Cardiac septum (tissue), 1 donor: Measurements from ENCODE around the gene AMPH. TPM values are rescaled to one million over a fixed set of nuclear protein-coding genes. Genes with fewer than 3 reads are reported as not detected.

Source experiments
- DNase-seq: peaks from one replicate; pipeline ENCODE4 v3.0.0-alpha.2; 2020; ENCODE audit warnings: low spot score
- intact Hi-C: fragments of 100-400 bp; cut with DNase I; formaldehyde crosslinking; loops from one replicate; pipeline ENCODE4 v1.14.0; 2022
- long read RNA-seq: library from polyadenylated mRNA; unstranded; transcript quantifications from one replicate; pipeline ENCODE4 v2.0.0, GENCODE V29; 2021
- total RNA-seq: library from RNA; stranded (reverse); fragmentation: NEBNext Ultra II Directional; extraction: Animal tissue kit (Norgen Biotek cat#: 25700); gene quantifications from one replicate; pipeline ENCODE4 v1.2.1, GENCODE V29; 2021
- donor health status: DM: no; HTN: no; CAD: no.

AMPH gene
- 6.7 TPM for total RNA-seq
- long read RNA-seq, partial matches to known transcripts: 1 of 7 reads
- long read RNA-seq, other reads (novel, unspliced or antisense): 2 of 7 reads

DNA sequence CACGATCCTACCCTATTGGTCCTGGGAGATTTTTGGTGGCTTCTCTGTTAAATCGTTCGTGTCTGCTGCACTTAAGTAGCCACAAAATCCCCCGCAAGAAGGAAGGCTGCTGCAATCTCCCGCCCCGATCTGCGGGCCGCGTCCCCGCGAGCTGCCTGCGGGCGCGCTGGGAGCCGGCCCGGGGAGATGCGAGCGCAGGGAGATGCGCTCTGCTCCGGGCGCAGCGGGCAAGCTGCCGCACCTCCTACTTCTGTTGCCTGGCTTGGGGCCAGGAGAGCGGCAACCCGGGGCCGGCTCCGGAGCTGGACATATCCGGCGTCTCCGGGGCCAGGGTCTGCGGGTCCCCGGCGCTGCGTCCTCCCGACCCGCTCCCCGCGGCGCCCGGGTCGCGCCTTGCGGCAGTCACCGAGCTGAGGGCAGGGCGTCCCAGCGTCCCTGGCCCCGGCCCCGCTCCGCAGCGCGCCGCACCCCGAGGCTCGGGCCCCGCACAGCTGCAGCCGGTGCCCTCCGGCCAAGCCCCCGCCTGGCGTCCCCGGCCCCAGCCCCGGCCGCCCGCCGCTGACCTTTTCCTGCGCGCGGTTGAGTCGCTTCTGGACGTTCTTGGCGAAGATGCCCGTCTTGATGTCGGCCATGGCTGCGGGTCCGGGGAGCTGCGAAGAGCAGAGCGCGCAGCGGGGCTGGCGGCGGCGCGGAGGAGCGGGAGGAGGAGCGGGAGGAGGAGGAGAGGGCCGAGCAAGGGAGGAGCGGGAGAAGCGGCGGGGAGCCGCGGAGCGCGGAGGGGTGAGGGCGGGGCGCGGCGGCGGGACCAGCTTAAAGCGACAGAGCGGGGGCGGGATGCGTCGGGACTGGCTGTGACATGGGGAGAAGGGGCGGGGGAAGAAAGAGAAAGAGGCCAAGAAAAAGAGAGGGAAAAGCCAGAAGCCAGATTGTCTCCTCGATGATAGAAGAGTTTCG is at the start of gene AMPH:
TSS of gene AMPH (minus strand) at position 654 of the 954 bp plus-strand sequence. CDS start at position 632, 22 bp downstream.
- intact Hi-C loops: no loop called here

DNA sequence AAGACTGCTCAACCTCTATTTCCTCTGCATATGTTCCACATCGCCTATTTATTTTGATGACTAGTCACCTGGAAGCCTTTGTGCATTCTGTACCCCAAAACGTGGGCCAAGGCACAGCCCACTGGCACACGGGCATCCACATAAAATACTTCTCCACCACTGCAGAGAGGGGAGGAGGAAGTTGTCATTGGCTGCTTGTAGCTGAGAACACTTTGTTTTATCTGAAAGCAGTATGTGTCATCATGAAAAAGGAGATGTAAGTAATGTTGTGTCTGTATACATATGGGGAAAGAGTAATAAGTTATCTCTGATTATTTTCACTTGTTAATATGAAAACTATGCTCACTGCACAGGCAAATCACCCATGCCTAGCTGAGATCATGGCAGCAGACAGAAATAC is 48.2 kb upstream of the AMPH start:
- no peak for DNase-seq
- intact Hi-C loops: no loop called here

More for the DNA sequence above, at the start of gene AMPH:
- DNase-seq: peak; percentile 81

DNA sequence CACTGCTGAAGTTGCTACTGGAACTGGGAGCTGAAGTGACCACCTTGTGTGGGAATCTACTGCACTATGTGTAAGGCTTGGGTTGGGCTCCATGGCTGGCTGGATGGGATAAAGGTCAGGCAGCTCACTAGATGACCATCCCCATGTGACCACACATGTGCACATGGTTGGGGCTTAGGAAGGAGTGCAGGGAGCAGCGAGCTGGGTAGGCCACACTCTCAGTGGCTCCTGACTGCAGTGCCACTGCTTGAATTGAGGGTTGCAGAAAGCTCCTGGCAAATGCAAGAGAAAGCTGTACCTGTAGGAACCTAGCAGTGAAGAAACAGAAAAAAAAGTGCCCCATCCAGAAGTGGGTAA is 47.5 kb upstream of the AMPH start:
- intact Hi-C loops: no loop called here
- no peak for DNase-seq

DNA sequence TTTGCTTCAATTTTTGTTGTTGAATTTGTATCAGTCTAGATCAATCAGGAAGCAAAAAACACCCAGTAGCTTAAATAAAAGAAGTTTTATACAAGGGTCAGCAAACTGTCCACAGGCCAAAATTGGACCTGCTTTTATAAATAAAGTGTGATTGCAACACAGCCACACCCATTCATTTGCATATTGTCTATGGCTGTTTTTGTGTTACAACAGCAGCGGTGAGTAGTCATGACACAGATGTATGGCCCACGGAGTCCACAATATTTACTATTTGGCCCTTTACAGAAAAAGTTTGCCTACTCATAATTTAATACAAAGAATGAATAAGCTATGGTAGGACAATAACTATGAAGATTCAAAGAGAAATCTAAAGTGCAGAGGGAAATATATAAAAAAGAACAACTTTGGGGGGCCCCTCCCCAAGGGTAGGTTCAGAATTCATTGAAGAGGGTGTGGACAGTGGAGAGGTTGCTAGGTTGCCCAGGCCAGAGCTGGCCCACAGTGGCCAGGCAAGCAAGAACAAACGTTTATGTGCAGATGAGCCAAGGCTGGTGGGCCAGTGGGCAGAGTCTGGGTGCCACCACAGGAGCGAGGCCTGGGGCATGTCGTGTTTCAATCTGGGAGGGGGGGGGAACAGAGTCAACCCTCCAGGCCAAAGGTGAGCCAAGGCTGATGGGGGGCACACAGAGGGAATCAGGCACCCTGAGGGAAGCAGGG is 47.0 kb upstream of the AMPH start:
- intact Hi-C loops: no loop called here
- DNase-seq: no peak

DNA sequence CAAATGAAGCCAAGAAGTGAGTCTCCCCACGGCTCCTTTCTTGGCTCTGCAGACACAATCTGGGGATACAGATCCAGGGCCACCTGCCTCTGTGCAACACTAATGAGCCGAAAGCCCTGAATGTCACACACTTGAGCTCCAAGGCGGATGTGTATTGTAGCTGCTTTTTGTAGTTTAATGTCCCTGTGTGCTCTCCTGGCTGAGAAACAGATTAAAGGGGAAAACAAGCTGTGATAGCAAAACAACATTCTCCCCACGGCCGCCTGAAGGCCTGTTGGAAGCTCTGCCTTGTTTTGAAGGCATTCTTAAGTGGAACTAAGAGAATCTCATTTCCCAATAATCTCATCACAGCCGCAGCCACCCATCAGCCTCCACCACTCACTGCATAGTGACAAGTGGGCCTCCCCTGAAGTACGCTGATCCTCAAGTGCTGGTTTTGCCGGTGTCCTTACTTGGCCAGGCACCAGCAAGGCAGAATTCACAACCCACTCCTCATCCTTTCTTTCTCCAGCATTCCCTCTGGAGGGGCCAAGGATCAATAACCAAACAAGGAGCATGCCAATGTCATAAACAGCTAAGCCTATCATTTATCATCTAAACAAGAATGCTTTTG is 44.4 kb upstream of the AMPH start:
- intact Hi-C loops: no loop called here

DNA sequence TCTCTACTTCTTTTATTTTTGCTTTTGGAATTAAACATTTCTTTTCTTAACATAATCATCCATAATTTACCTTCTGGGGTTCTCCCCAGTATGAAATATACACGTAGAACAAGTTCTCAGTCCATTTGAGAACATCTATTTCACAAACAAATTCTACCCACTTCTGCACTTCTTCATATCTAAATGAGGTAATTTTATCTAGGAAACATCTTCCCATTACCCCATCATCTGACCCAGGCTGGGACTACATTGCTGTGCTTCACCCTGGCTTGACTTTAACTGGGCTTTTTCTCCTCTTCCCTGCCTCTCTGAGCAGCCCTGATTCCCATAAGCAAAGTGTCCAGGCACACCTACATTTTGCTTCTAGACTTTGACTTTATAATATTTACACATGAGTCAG is 43.3 kb upstream of the AMPH start:
- intact Hi-C loops: no loop called here
- no peak for DNase-seq

More for the DNA sequence above, 44.4 kb upstream of the AMPH start:
- no peak for DNase-seq

DNA sequence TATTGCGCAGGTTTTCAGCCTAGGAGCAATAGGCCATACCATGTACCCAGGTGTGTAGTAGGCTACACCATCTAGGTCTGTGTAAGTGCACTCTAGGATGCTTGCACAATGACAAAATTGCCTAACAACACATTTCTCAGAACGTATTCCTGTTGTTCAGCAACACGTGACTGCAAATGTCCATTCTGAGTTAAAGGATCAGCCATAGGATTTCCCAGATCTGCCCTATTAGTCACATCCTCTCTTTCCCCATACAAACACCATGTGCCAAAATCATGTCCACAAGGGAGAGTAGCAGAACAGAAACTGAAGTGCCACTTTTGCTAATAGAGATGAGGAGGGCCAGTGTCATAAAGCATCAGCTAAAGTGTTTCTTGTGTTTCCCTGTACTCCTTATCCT is 42.6 kb upstream of the AMPH start:
- DNase-seq: no peak
- intact Hi-C loops: no loop called here

DNA sequence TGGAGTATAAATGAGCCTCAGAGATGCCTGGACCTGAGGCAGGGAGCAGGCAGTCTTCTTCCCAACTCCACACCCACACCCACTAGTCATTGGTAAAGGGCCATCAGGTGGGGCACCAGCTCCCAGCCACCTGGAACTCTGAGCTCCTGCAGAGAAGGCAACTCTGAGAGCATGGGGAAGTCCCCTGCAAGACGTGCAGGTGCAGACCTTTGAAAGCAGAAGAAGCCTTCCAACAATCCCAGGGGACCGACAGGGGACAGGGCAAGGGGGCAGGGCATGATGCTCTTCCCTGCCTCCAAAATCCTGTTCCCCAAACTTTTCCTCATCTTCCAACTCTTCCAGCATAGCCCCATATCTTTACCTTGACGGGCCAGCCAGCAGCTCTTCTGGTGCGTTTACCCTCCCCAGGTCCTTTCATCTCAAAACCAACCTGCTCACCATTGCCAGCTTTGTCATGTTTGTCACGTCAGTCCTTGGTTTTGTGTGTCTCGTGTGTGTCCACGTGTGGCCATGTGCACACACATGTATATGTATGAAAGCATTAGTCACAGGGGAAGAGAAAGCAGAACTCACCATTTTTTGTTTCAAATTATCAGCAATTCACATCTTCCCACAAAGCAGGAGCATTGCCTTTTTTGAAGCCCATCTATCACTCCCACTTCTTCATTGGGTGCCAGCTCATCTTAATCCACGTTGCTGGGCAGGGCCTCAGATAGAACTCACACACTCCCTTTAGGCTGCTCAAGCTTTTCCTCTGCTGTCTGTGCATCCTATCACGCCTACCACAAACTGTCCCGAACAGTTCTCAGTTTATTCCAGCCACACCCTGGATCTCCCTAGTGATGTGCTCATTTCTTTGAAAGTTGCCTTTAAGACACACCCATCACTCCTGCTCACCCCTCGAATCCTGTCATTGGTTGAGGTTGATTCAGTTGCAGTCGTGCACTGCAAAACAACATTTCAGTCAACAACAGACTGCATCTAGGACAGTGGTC is 41.0 kb upstream of the AMPH start:
- intact Hi-C loops: no loop called here
- DNase-seq: no peak

DNA sequence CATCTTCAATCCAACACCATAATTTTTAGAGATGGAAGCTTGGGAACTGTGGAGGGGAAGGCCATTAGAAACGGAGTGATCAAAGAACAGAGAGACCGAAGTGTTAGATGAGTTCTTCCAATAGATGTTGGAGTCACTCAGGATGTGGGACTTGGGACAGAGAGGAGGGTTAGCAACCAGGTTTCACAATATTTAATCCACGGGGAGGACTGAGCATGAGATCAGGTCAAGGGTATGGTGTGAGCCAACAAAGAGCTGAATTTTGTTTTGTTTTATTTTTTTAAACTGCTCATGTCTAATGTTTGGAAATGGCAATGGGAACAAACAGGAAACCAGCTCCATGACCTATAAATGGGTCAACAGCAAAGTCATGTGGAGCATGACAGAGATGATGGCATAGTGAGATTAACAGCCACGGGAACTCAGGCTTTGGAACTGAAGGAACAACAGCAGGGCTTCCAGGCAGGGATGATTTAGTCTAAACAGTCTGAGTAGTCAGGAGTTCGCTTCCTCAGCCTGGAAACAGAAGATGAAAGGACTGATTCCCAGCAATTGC is 38.9 kb upstream of the AMPH start:
- intact Hi-C loops: no loop called here

DNA sequence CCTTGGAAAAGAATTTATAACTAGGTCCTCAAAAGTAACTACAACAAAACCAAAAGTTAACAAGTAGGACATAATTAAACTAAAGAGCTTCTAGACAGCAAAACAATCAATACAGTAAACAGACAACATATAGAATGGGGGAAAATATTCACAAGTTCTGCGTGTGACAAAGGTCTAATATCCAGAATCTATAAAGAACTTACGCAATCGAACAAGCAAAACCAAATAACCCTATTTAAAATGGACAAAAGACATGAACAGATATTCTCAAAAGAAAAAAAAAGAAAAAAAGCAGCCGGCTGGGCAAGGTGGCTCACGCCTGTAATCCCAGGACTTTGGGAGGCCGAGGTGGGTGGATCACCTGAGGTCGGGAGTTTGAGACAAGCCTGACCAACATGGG is 33.8 kb upstream of the AMPH start:
- intact Hi-C loops: loop anchor here (5.0 kb wide), 1 partner anchor 213 kb away; no protein-coding TSS in a partner anchor
- DNase-seq: no peak

More for the DNA sequence above, 38.9 kb upstream of the AMPH start:
- DNase-seq: no peak

DNA sequence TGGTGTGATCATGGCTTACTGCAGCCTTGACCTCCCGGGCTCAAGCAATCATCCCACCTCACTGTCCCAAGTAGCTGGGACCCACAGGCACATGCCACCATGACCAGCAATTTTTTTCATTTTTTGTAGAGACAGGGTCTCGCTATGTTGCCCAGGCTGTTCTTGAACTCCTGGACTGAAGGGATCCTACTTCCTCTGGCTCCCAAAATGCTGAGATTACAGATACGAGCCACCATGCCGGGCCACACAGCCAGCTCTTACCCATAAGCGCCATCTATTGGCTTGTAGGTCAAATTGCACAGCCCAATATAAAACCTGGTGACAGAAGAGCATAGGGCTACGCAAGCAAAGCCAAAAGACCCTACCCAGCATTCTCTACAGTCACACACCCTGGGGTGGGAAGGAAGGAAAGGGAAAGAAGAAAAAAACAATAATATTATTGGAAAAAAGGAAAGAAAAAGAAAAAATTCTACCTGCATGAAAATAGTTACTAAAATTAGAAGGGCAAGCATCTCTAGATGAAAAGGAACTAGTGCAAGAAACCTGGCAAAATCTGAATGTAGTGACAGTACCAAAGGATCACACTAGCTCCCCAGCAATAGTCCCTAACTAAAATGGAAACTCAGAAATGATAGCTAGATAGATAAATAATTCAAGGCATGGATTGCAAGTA is 29.4 kb upstream of the AMPH start:
- no peak for DNase-seq
- intact Hi-C loops: loop anchor here (1.0 to 5.0 kb wide), 2 partner anchors 208 to 262 kb away; no protein-coding TSS in a partner anchor

DNA sequence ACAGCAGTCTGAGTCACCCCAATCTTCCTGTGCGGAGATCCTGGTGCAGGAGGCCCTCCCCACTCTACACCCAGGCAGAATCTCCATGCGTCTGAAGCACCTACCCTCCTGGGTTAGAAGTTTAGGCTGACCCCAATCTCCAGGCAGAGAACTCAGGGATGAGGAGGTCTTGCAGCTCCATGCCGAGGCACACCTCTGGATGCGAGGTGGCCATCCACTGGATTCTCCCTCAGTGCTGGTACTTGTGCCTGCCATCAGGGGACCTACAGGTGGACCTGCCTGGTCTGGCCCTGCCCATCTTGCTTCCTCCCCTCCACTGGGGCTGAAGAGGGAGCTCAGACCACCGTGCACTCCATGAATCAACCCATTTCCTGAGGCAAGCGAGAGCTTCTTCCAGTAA is 28.8 kb upstream of the AMPH start:
- intact Hi-C loops: loop anchor here (1.0 to 5.0 kb wide), 2 partner anchors 208 to 262 kb away; no protein-coding TSS in a partner anchor
- no peak for DNase-seq

DNA sequence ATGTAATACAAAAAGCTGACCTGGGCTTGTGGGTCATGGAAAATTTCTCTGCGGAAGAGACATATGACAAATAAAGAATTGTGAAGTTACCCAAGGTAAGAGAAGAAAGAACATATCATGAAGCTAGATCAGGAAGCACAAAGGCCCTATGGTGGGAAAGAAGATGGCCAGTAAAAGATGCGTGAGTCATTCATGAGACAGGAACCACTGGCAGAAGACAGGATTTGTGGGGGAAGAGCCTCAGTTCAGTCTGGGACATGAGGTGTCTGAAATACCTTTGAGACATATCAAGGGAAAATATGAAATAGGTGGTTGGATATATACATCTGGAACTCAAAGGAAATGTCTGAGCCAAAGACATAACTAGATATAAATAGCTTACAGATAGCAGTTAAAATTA is 27.7 kb upstream of the AMPH start:
- intact Hi-C loops: no loop called here
- DNase-seq: no peak

DNA sequence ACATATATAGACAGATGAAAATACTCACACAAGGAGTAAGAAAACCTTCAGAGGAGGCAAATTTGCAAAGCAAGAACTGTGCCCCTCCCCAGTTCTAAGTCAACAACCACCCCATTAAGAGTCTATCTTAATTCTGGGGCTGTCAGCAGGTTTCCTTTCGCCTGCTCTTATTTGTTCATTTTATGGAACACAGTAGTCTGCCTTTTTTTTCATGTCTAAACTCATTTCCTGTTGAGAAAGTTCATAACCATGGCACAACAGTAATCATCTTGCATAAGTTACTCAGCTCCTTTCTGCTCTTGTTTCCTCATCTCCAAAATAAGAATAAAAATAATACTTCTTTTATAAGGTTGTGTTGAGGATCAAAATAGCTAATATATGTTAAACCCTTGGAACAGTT is 25.8 kb upstream of the AMPH start:
- DNase-seq: no peak
- intact Hi-C loops: no loop called here

DNA sequence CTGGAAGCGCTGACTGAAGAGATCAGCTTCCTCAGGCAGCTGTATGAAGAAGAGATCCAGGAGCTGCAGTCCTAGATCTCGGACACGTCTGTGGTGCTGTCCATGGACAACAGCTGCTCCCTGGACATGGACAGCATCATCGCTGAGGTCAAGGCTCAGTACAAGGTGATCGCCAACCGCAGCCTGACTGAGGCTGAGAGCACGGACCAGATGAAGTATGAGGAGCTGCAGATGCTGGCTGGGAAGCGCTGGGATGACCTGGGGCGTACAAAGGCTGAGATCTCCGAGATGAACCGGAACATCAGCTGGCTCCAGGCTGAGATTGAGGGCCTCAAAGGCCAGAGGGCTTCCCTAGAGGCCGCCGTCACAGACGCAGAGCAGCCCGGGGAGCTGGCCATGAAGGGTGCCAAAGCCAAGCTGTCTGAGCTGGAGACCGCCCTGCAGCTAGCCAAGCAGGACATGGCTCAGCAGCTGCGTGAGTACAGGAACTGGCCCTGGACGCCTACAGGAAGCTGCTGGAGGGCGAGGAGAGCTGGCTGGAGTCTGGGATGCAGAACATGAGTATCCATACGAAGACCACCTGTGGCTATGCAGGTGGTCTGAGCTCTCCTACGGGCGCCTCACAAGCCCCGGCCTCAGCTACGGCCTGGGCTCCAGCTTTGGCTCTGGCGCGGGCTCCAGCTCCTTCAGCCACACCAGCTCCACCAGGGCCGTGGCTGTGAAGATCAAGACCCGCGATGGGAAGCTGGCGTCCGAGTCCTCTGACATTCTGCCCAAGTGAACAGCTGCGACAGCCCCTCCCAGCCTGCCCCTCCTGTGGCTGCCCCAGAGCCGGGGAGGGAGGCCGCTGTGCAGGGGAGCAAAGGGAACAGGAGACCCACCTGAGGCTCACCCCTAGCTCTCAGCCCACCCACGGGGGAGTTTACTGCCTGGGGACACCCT is 24.9 kb upstream of the AMPH start:
- intact Hi-C loops: no loop called here
- no peak for DNase-seq

DNA sequence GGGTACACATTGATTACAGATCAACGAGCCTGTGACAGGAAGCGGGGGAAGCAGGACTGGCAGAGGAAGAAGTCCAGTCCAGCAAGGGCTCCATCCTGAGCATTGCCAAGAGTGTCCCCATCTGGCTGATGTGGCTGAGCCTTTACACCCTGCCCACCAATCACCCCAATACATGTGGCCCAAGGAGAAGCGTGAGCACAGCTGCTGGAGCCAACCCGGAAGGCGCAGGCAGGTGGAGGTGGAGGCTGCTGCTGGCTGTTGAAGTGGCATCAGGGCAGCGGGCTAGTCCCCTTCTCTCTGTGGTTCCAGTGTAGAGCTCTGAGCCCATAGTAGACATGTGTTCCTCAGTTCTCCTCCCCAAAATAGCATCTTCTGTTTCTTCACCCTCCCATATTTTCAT is 6.8 kb upstream of the AMPH start:
- intact Hi-C loops: no loop called here
- no peak for DNase-seq

DNA sequence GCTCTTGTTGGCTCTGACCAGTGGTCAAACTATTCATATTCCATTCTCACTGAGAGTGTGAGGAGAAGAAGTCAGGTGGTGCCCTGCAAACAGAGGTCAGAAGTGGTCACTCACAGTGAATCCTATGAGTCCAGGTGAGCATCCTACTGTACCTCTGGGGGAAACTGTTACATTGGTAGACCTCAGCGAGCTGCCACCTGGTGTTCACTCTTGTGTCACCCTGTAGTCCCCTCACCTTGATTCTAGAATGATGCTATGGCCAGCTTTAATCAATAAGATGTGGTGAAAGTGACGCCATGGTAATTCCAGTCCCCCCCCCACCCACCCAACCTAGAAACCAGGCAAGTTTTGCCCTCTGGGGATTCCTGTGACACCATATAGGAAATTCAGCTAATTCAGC is 1.2 kb upstream of the AMPH start:
- no peak for DNase-seq

More for the DNA sequence above, 1.2 kb upstream of the AMPH start:
- intact Hi-C loops: no loop called here
